ENCODE measurements around the gene RANBP1.

DNA sequence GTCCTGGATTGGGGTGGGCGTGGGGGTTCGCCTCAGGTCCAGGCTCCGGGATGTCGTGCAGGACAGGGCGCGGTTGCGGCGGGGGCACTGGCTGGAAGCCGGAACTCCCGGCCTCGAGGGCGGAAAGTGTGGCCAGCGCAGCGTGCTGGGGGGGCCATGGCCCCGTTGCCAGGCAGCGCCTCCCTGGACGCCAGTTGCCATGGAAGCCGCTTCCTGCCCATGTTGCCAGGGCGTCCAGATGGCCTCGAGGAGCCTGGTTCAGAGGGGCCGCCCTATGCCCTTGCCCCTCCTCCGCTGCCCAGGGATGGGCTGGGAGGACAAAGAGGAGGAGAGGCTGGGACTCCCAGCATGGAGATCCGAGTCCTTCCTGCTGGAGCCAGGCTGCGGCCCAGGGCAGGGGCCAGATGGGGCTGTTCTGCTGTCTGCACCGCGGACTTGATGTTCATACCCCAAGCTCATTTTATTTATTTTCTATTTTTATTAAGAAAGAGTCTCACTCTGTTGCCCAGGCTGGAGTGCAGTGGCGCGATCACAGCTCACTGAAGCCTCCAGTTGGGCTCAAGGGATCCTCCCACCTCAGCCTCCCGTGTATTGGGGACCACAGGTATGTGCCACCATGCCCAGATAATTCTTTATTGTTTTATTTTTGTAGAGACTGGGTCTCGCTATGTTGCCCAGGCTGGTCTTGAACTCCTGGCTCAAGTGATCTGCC lies 39.6 kb downstream of the RANBP1 start:
- TF ChIP-seq, protein P1, sequence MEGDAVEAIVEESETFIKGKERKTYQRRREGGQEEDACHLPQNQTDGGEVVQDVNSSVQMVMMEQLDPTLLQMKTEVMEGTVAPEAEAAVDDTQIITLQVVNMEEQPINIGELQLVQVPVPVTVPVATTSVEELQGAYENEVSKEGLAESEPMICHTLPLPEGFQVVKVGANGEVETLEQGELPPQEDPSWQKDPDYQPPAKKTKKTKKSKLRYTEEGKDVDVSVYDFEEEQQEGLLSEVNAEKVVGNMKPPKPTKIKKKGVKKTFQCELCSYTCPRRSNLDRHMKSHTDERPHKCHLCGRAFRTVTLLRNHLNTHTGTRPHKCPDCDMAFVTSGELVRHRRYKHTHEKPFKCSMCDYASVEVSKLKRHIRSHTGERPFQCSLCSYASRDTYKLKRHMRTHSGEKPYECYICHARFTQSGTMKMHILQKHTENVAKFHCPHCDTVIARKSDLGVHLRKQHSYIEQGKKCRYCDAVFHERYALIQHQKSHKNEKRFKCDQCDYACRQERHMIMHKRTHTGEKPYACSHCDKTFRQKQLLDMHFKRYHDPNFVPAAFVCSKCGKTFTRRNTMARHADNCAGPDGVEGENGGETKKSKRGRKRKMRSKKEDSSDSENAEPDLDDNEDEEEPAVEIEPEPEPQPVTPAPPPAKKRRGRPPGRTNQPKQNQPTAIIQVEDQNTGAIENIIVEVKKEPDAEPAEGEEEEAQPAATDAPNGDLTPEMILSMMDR (IDR thresholded peaks at IDR 0.05; ENCODE audit: insufficient read depth, low read length), result no peak
- no peak for TF ChIP-seq POLR2AphosphoS5 (IDR thresholded peaks at IDR 0.05; ENCODE audit: low read depth)
